T-helper 1 cell treated with Interleukin-12 subunit alpha and Interleukin-12 subunit beta and Interleukin-4 antibody, amounts not matched to agents 30 μg/mL and 1 μg/mL, for 36 hours (primary cell): ENCODE results near the gene FRMPD2.
"Not testable (repeated sequence)": the region's sequence is repeated elsewhere in the genome, so short reads cannot be mapped to it uniquely, and the experiment has no call there.

ENCODE experiments used
- H3K27ac Mint-ChIP-seq: one replicate; pipeline ENCODE4 v1.8.0; 2021; ENCODE audit warnings: mild to moderate bottlenecking, mixed read lengths
- H3K27me3 Mint-ChIP-seq: one replicate; pipeline ENCODE4 v1.8.0; 2021; ENCODE audit warnings: low read depth, mixed read lengths
- H3K36me3 Mint-ChIP-seq: one replicate; pipeline ENCODE4 v1.8.0; 2021; ENCODE audit warnings: low read depth, mixed read lengths
- H3K4me1 Mint-ChIP-seq: one replicate; pipeline ENCODE4 v1.8.0; 2021; ENCODE audit warnings: low read depth, mixed read lengths
- H3K4me3 Mint-ChIP-seq: one replicate; pipeline ENCODE4 v1.8.0; 2021; ENCODE audit warnings: mild to moderate bottlenecking, moderate library complexity, mixed read lengths
- H3K9me3 Mint-ChIP-seq: one replicate; pipeline ENCODE4 v1.8.0; 2021; ENCODE audit warnings: mixed read lengths

The FRMPD2 gene

DNA sequence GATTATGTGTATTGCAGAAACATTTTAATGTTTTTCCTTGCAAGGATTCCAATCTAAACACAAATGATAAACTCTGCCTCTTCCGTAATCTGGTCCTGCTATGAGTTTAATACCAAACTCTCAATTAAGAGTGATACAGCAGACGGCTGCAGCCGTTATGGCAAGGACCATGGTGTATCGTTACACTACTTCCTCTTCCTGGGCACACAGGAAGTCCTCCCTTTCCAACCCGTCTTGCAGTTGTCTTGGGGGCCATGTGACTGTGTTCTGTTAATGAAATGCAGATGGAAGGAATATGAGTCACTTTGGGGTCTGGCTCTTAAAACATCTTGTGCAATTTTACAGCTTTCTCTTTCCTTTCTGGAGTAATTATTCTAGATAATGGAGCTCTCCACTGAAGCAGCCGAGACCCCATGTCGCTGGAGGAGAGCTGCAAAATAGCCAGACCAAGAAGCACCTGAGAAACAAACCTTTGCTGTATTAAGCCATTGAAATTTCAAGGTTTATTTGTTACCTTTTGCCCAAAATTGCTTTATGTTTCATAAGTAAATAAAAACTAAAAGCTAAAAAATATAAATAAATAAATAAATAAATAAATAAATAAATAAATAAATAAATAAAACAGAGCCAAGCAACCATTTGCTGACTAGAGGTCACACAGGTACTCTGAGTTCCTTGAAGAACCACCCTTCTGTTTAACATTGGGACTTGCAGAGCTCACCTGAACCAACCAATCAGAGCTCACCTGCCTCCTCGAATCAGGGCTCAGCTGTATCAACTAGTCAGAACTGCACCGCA is 74.7 kb downstream of the FRMPD2 start:
- no peaks in the 10 kb centered on the region for H3K27me3 Mint-ChIP-seq
- no peaks in the 10 kb centered on the region for H3K9me3 Mint-ChIP-seq
- no peak overlapping the region for H3K4me3 Mint-ChIP-seq
- H3K4me1 Mint-ChIP-seq, result no peaks in the 10 kb centered on the region
- H3K27ac Mint-ChIP-seq, result no peak overlapping the region
- no peaks in the 10 kb centered on the region for H3K36me3 Mint-ChIP-seq

DNA sequence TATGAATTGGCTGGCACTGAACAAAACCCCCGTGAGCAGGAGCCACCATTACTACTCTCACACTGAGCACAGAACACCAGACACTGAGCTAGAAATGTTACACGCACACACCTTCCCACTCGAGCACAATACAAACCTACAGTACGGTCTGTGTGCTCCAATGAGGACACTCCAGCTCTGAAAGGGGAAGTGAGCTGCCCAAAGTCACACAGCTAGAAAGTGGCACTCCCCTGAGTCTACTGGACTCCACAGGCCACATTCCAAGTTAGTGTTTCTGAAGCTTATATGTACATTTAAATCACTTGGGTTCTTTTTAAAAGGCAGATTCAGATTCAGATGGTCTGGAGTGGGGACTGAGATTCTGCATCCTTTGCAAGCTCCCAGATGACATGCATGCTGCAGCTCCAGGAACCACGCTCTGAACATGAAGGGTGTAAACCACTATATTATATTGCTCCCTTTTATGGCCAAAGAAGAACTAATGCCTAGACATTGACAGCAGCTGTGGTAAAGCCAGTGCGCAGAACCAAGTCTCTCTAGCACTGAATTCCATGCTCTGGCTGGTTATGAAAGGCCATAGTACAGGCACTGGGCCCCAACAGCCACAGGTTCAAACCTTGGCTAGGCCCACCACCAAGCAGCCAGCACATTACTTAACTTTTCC is 77.1 kb downstream of the FRMPD2 start:
- Mint-ChIP-seq H3K27me3 (no peaks in the 10 kb centered on the region), H3K4me3 (no peak overlapping the region), H3K4me1 (no peaks in the 10 kb centered on the region), H3K9me3 (no peaks in the 10 kb centered on the region), H3K36me3 (no peaks in the 10 kb centered on the region), H3K27ac (no peak overlapping the region)

DNA sequence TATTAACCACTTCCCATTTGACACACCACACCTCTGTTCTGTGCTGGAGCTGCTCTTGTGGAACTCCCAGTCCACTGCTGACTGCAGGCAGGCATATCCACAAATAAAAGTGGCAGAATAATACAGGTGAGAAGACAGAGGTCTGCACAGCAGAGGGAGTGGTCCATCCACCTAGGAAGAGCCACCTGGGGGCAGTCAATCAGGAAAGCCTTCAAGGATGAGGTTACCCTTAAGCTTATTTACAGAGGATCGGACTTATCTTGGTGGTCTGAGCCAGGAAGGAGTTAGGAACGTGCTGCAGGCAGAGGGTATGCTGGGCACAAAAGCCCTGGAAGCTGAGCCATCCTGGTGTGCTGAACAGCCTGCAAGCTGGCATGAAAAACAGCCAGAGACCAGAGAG is 78.7 kb downstream of the FRMPD2 start:
- no peaks in the 10 kb centered on the region for H3K4me1 Mint-ChIP-seq
- no peaks in the 10 kb centered on the region for H3K9me3 Mint-ChIP-seq
- H3K27me3 Mint-ChIP-seq, result no peaks in the 10 kb centered on the region
- no peak overlapping the region for H3K27ac Mint-ChIP-seq
- no peak overlapping the region for H3K4me3 Mint-ChIP-seq
- no peaks in the 10 kb centered on the region for H3K36me3 Mint-ChIP-seq

DNA sequence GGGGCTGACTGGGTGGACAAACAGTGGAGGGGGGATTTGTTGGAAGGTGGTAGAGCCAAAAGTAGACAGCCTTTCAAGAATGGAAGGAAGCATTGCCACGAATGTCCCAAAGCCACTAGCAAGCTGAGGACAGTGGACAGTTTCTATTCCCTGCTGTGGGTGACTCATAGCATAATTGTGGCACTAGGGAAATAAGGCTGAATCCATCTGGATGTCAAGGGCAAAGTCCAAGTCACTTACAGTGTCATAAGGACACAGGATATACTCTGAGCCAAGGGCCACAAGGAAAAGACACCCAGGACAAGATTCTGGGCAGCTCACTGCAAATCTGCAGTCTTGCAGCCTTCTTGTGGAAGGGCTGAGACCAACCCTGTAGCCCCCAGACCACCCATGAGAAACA is 79.7 kb downstream of the FRMPD2 start:
- no peaks in the 10 kb centered on the region for H3K4me1 Mint-ChIP-seq
- no peaks in the 10 kb centered on the region for H3K27me3 Mint-ChIP-seq
- no peak overlapping the region for H3K27ac Mint-ChIP-seq
- no peak overlapping the region for H3K4me3 Mint-ChIP-seq
- H3K9me3 Mint-ChIP-seq, result no peaks in the 10 kb centered on the region
- no peaks in the 10 kb centered on the region for H3K36me3 Mint-ChIP-seq

DNA sequence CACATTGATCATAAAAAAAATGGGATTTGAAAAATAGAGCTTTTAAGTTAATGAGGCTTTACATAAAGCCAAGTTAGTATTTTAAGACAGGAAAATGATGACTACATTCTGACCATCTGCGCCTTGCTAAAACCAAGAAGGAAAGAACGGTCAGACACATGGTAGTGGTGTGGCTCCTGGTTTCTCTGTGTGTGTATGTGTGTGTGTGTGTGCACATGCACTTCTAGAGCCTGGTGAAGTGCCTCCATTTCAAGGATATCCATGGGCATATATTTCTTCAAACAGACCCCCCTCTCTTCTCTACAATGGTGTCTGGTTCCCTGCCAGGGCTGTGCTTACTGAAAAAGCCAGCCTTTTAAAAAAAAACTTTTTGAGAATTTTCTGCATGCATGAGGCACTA is 80.9 kb downstream of the FRMPD2 start:
- Mint-ChIP-seq H3K9me3 (no peaks in the 10 kb centered on the region), H3K4me3 (no peak overlapping the region), H3K36me3 (no peaks in the 10 kb centered on the region), H3K27ac (no peak overlapping the region), H3K27me3 (no peaks in the 10 kb centered on the region), H3K4me1 (no peaks in the 10 kb centered on the region)

DNA sequence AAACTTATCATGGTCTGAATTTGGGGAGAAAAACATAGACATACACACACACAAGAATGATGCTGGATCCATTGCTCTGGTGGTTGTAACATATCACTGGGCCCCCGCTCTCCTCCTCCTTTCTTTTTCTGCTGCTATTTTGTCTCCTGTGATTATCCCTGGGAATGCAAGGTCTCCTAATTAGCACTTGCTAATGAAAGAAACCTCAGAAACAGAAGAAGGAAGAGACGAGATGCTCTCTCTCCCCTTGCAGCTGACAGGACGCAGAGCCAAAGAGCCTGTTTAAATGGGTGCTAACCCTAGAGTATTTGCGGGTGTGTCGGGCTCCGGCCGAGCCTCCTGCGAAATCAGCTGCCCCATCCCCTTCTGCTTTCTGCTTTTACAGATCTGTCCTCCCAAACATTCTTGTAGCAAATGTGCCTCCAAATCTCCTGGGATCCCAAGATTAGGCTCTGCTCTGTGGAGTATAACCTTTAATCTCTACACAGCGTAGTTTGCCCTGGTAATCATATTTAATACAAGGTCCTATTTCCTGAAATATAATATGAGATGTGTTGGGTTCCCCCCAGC is 81.5 kb downstream of the FRMPD2 start:
- H3K27ac Mint-ChIP-seq, result no peak overlapping the region

DNA sequence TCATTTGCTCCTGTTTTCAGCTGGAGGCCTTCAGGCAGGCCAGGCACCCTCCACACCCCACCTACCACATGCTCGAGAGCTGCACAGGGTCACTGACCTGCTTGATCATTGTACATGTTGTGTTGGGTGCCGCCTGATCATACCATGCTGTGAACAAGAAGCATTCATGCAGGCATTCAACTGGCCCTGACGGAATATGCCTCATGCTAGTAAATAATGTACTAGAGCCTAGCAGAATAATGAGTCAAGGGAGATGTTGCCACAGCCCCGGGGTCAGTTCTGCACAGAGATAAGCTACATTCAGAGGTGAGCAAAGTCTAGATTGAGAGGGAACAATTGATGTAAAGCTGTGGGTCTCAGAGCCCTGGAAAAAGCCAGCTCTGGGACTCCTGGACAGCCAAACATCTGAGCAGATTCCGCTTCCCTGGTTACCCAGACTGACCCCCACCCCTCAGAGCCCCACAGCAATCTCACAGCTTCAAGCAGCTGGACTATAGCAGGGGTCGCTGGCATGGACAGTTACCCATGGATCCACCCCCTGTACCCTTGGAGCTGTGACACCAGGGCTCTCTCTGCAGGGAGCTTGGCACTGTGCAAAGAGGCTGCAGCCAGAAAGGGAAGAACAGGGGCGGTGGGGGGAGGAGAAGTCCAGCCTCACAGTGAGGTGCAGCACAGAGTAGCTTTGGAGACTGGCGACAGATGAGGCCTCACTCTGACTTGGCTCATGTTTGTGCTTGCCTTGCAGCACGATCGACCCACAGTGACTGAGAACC is 86.6 kb downstream of the FRMPD2 start:
- Mint-ChIP-seq H3K9me3 (no peaks in the 10 kb centered on the region), H3K27me3 (peaks cover 6% of the 10 kb centered on the region), H3K36me3 (no peaks in the 10 kb centered on the region), H3K27ac (no peak overlapping the region), H3K4me1 (no peaks in the 10 kb centered on the region), H3K4me3 (no peak overlapping the region)

More for the DNA sequence above, 81.5 kb downstream of the FRMPD2 start:
- Mint-ChIP-seq H3K4me3 (no peak overlapping the region), H3K36me3 (no peaks in the 10 kb centered on the region), H3K27me3 (no peaks in the 10 kb centered on the region), H3K4me1 (no peaks in the 10 kb centered on the region), H3K9me3 (no peaks in the 10 kb centered on the region)

DNA sequence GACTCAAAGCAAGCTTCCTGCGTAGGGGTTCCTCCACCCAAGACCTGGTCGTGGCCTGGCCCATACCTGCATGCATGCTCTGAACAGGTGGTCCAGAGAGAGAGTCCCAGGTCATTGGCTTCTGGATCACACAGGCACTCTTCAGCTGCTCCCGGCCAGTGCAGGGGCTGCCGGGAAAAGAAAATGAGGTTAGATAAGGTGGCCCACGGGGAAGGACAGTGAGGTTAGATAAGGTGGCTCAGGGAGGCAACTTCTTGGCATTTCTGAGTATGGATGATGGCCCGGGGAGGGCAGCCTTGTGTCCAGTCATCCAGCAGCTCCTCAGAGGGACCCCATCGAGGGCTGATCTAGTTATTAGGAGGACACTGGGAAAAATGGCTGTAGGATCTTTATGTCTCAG is 87.4 kb downstream of the FRMPD2 start:
- H3K36me3 Mint-ChIP-seq, result no peaks in the 10 kb centered on the region
- H3K27me3 Mint-ChIP-seq, result peaks cover 6% of the 10 kb centered on the region
- H3K9me3 Mint-ChIP-seq, result no peaks in the 10 kb centered on the region
- H3K4me1 Mint-ChIP-seq, result no peaks in the 10 kb centered on the region
- no peak overlapping the region for H3K27ac Mint-ChIP-seq
- H3K4me3 Mint-ChIP-seq, result no peak overlapping the region

DNA sequence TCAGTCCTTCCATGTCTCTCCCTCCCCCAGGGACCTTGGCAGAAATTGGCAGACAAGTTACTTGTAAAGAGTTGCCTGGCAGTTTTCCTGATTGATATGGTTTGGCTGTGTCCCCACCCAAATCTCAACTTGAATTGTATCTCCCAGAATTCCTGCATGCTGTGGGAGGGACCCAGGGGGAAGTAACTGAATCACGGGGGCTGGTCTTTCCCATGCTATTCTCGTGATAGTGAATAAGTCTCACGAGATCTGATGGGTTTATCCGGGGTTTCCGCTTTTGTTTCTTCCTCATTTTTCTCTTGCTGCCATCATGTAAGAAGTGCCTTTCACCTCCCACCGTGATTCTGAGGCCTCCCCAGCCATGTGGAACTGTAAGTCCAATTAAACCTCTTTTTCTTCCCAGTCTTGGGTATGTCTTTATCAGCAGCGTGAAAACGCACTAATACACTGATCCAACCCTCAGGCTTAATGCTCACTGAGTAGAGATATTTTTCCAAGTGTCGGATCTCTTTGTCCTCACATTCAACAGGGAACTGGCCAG is 88.2 kb downstream of the FRMPD2 start:
- not testable (repeated sequence) for H3K27ac Mint-ChIP-seq, H3K4me1 Mint-ChIP-seq, H3K36me3 Mint-ChIP-seq, H3K4me3 Mint-ChIP-seq, H3K9me3 Mint-ChIP-seq, H3K27me3 Mint-ChIP-seq

DNA sequence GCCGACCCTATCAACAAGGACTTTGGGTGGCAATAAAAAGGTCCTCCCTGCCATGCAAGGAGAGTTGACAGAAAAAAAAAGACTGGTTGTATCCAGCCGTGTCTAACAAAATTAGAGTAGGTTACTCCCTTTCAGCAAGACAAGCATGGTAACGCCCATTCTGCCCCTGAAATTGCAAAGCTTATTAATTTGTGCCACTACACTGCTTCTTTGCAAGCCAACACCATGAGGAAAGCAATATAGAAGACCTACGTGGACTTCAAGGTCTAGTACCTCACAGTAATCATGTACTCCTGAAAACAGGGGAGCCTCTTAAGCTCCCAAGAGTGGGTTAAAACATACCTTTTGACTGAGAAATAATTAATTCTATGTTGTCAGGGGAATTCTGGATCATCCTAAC is 90.3 kb downstream of the FRMPD2 start:
- H3K36me3 Mint-ChIP-seq, result no peaks in the 10 kb centered on the region
- H3K4me1 Mint-ChIP-seq, result no peaks in the 10 kb centered on the region
- H3K9me3 Mint-ChIP-seq, result no peaks in the 10 kb centered on the region
- peaks cover 6% of the 10 kb centered on the region for H3K27me3 Mint-ChIP-seq
- no peak overlapping the region for H3K4me3 Mint-ChIP-seq
- no peak overlapping the region for H3K27ac Mint-ChIP-seq

DNA sequence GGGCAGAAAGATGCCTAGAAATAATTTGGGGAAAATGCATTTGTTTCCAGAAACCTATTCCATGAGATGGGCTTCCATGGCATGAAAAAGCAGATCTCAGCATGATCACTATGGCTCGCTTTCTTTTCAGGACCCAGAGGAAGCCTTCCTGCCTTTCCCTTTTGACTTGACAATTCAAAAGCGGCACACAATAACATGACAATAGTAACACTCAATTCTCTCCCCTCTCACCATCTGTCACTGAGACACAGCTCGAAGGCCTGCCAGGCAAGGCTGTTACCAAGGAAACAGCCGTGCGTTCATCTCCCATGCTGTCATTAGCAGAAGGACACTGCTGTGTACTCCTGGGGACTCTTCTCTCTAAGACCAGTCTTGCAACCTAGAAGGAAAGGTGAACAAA is 101.8 kb downstream of the FRMPD2 start:
- H3K4me1 Mint-ChIP-seq, H3K36me3 Mint-ChIP-seq, H3K9me3 Mint-ChIP-seq, H3K4me3 Mint-ChIP-seq, H3K27me3 Mint-ChIP-seq, H3K27ac Mint-ChIP-seq: not testable (repeated sequence)

DNA sequence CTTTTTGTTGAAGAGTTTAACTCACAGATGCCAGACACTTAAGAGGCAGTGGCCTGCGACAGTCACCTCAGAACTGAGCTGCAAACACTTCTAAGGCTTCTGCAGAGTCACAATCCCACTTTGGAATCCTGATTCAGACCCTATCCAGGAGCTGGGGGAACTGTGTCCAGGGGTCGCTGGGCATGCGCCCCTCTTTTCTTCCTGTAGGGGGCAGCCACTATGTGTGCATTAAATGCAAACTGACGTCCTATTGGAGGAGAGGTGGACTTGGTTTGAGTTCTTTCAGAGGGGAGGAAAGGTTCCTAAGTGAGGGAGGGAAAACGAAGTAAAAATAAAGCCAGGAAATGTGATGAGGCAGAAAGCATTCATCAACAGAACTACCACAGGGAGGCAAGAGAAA is 113.8 kb downstream of the FRMPD2 start:
- not testable (repeated sequence) for H3K4me3 Mint-ChIP-seq, H3K9me3 Mint-ChIP-seq, H3K27ac Mint-ChIP-seq, H3K36me3 Mint-ChIP-seq, H3K4me1 Mint-ChIP-seq, H3K27me3 Mint-ChIP-seq

DNA sequence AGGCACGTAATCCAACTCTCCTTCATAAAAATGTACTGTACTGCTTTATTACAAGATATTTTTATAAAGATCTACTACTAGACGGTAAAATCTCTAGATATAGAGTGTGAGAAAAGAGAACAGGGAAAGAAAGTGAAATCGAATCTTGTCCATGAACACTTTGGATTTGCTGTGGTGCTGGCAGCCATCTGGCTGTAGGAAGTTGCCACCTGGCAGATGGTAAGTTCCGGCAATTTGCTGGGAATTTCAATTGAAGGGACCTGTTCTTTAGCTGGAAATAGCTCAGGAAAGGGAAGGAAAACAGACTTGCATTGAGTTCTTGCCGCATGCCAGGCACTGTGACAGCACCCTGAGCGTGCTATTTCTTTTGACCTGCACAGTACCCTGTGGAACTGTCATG is 114.3 kb downstream of the FRMPD2 start:
- not testable (repeated sequence) for H3K9me3 Mint-ChIP-seq, H3K4me3 Mint-ChIP-seq, H3K27ac Mint-ChIP-seq, H3K36me3 Mint-ChIP-seq, H3K4me1 Mint-ChIP-seq, H3K27me3 Mint-ChIP-seq

DNA sequence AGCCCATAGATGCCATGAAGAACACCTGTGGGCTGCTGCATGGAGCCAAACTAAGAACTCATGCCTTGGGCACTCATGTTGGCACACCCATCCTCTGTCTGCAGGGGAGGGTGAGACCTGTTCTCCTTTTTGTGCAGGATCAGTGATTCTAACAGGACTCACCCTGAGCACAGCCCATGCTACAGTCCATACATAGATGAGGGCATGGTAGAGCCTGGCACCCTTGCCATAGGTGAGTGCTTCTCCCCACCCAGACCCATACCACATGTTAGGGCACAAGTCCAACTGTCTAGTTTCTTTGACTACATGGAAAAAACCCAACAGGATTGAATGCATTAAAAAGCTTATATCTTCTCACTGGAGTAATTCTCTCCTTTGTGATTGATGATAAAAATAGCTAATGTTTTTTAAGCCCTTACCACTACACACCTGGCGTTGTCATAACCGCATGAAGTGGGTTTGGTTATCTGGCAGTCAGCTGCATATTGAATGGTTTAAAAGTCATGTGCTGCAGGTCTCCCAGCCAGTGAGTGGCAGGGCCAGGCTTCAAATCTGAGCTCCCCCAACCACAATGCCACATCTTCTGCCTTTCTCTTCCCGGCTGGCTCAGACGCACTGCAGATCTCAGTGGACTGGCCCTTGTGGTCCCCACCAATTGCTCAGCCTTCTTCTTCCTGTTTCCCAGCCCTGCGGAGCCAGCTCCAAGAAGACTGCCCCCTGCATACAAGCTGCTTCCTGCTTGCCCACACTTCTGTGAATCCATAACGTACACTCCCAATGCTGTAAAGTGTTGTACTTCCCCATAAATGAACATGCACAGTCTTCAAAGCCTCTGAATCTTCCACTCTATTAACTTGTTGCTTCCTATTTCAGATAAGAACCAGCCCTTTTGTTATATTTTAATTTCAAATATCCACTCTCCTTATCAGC is 120.0 kb downstream of the FRMPD2 start:
- H3K36me3 Mint-ChIP-seq, H3K27ac Mint-ChIP-seq, H3K4me1 Mint-ChIP-seq, H3K4me3 Mint-ChIP-seq, H3K27me3 Mint-ChIP-seq, H3K9me3 Mint-ChIP-seq: not testable (repeated sequence)
